DMS114 treated with DMSO at 0.1 percent for 48 hours (cell line): ENCODE results near the gene MALRD1.

Source experiments
- DNase-seq: peaks from one replicate; lab custom pipeline; 2025; ENCODE audit not compliant: unreplicated experiment; lab: John Stamatoyannopoulos, UW

Gene MALRD1

GRCh38 chr10:19563388-19564141, 515.0 kb downstream of the MALRD1 start:
- DNase-seq = no peak

- no peak for DNase-seq
Measured at GRCh38 chr10:19570120-19570519, 521.5 kb downstream of the MALRD1 start.

- no peak for DNase-seq
Measured at GRCh38 chr10:19570991-19571390, 522.4 kb downstream of the MALRD1 start.

GRCh38 chr10:19572056-19572455, 523.5 kb downstream of the MALRD1 start:
- DNase-seq = no peak

- no peak for DNase-seq
Measured at GRCh38 chr10:19576576-19576975, 528.0 kb downstream of the MALRD1 start.

DNA sequence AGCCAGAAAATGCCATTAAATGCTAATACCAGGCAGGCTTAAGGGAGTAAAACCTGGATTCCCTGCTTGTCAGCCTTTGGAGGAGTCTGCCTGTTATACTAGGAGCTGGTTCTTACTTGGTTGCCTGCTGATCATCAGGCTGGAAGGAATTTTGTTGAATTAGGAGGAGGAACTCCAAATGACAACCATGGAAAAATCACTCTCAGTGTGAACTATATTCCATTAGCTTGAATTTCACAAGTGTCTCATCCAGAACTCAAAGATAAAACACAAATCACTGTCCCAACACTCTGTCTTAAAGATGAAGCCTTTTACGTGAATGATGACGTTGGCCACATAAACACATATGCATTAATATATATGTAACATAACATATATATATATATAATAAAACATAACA, 528.8 kb downstream of the MALRD1 start:
- DNase-seq = no peak

DNA sequence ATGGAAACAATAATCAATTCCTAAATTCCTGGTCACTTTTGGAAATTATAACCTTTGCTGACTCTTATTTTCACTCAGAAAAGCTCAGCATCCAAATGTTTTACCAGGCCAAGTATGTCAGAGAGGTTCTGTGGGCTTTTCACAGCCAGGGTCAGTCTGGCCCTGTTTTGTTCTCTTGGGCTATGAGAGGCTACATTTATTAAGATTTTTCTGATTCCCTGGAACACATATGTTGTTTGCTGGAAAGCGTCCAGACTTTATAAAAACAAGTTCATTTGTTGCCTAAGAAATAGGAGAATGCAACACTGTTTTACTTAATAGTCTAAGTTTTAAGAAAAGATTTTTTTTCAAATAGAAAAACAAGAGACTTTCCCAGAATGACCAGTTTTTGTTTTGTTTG, 529.2 kb downstream of the MALRD1 start:
- no peak for DNase-seq

DNA sequence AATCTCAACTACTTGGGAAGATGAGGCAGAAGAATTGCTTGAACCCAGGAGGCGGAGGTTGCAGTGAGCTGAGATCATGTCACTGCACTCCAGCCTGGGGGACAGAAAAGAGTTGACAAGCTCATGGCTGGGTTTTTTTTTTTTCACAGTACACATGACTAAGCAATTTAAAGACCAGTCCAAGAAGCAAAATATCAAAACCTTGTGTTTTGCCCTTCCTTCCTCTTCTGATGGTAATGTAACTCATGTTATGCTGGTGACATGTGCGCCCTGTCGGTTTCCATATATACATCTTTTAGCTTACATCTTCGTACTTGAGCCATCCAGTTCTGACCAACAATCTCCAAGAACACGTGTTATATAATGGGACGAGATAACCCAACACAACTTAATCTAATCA, 530.0 kb downstream of the MALRD1 start:
- no peak for DNase-seq

GRCh38 chr10:19579761-19580545, 531.4 kb downstream of the MALRD1 start:
- DNase-seq = no peak

- DNase-seq = no peak
Measured at GRCh38 chr10:19580691-19581090, 532.1 kb downstream of the MALRD1 start.

DNA sequence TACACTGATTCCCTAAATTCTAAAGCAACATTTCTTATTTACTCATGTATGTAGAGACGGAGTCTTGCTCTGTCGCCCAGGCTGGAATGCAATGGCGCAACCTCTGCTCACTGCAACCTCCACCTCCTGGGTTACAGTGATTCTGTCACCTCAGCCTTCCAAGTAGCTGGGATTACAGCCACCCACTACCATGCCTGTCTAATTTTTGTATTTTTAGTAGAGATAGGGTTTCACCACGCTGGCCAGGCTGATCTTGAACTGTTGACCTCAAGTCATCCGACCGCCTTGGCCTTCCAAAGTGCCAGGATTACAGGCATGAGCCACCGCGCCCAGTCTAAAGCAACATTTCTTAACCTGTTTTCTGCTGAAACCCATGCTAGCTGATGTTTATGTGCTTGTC, 540.0 kb downstream of the MALRD1 start:
- no peak for DNase-seq

- no peak for DNase-seq
Measured at GRCh38 chr10:19592276-19592675, 543.7 kb downstream of the MALRD1 start.

- DNase-seq = no peak
Measured at GRCh38 chr10:19595212-19595845, 546.7 kb downstream of the MALRD1 start.

- no peak for DNase-seq
Measured at GRCh38 chr10:19605806-19606205, 557.2 kb downstream of the MALRD1 start.

- DNase-seq = no peak
Measured at GRCh38 chr10:19606968-19607367, 558.4 kb downstream of the MALRD1 start.

- DNase-seq = no peak
Measured at GRCh38 chr10:19611775-19612174, 563.2 kb downstream of the MALRD1 start.

GRCh38 chr10:19616966-19617365, 568.4 kb downstream of the MALRD1 start:
- DNase-seq = no peak

GRCh38 chr10:19620811-19621210, 572.2 kb downstream of the MALRD1 start:
- DNase-seq = no peak

DNA sequence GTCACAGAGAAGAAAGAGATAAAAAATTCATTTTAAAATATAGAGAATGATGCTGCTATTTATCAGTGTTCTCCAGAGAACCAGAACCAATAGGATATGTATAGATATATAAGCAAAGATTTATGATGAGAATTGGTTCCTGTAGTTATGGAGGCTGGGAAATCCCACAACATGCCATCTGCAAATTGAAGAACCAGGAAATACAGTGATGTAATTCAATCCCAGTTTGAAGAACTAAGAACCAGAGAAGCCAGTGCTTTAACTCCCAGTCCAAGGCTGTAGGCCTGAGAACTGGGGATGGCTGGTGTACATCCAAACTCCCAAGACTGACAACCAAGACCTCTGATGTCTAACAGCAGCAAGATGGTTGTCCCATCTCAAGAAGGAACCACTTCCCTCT, 574.7 kb downstream of the MALRD1 start:
- DNase-seq = no peak

DNA sequence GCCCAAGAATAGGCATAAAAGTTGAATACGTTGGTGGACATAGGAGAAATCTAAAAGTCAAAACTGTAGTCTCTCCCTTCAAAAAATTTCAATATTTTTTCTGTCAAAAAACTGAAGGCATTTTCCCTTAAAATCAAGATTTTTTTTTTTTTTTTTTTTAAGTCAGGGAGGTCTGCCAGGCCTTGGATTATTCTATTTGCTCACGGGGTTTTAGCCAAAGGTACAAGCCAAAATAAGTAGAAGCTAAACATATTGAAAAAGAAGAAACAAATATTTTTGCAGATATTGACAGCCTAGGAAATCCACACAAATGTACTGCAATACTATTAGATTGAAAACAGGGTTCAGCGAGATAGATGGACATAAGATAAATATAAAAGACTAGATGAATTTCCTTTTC, 577.6 kb downstream of the MALRD1 start:
- DNase-seq = no peak

GRCh38 chr10:19628767-19629560, 580.4 kb downstream of the MALRD1 start:
- DNase-seq = no peak
